Measurements from ENCODE around the gene TAF9B. TPM values are rescaled to one million over a fixed set of nuclear protein-coding genes. Genes with fewer than 3 reads are reported as not detected.

The TAF9B gene
- total RNA-seq, 3 donors from 2014 or later = 3.3 to 17.7 (median 8.5) TPM

DNA sequence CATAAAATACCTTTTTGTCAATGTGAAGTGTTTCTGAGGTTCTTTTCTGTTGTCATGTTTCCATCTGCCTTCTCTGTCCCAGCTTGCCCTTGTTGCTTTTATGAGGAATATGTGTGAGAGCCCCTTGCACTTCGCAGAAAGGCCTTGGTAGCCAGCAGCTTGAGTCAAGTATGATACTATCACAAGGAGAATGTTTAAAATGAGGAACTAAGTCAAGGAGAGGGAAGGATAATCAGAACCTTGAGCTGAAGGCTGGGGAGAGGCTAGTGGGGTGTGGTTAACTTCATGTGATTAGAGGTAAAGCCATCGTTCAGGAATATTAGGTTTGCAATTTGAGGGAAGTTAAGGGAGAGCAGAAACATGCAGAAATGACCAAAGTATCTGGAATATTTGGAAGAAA, 22.7 kb downstream of the TAF9B start:
- H3K36me3 ChIP-seq (ENCODE audit: low read depth) = peaks cover 3% of the 10 kb centered on the region
- ATAC-seq = no peak
- intact Hi-C loops (cut with DNase I, micrococcal nuclease) = no loop called here
- H3K4me3 ChIP-seq = no peak overlapping the region
- no peak for DNase-seq
- TF ChIP-seq, protein P1, sequence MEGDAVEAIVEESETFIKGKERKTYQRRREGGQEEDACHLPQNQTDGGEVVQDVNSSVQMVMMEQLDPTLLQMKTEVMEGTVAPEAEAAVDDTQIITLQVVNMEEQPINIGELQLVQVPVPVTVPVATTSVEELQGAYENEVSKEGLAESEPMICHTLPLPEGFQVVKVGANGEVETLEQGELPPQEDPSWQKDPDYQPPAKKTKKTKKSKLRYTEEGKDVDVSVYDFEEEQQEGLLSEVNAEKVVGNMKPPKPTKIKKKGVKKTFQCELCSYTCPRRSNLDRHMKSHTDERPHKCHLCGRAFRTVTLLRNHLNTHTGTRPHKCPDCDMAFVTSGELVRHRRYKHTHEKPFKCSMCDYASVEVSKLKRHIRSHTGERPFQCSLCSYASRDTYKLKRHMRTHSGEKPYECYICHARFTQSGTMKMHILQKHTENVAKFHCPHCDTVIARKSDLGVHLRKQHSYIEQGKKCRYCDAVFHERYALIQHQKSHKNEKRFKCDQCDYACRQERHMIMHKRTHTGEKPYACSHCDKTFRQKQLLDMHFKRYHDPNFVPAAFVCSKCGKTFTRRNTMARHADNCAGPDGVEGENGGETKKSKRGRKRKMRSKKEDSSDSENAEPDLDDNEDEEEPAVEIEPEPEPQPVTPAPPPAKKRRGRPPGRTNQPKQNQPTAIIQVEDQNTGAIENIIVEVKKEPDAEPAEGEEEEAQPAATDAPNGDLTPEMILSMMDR (IDR thresholded peaks at IDR 0.05) = no peak
- no peaks in the 10 kb centered on the region for H3K9me3 ChIP-seq
- H3K4me1 ChIP-seq (ENCODE audit: low read depth) = no peaks in the 10 kb centered on the region

DNA sequence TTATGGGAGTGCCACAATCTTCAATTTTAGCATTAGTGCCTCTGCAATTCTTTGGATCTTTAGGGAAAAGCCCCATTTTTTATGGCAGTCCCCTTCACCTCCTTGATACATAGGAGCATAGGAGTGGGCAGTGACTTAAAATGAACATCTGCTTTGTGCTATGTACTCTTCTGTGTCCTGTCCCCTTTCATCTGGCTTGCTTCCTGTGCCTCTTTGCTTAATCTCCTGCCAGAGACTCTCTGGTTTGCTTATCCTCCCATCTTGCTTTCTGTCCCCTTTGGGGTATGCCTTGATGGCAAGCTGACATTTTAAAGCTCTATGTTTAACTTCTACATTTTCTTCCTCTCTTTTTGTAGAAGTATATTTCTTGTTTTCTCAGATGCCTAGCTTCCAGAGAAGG, 23.1 kb downstream of the TAF9B start:
- H3K4me1 ChIP-seq (ENCODE audit: low read depth) = no peaks in the 10 kb centered on the region
- no peaks in the 10 kb centered on the region for H3K9me3 ChIP-seq

DNA sequence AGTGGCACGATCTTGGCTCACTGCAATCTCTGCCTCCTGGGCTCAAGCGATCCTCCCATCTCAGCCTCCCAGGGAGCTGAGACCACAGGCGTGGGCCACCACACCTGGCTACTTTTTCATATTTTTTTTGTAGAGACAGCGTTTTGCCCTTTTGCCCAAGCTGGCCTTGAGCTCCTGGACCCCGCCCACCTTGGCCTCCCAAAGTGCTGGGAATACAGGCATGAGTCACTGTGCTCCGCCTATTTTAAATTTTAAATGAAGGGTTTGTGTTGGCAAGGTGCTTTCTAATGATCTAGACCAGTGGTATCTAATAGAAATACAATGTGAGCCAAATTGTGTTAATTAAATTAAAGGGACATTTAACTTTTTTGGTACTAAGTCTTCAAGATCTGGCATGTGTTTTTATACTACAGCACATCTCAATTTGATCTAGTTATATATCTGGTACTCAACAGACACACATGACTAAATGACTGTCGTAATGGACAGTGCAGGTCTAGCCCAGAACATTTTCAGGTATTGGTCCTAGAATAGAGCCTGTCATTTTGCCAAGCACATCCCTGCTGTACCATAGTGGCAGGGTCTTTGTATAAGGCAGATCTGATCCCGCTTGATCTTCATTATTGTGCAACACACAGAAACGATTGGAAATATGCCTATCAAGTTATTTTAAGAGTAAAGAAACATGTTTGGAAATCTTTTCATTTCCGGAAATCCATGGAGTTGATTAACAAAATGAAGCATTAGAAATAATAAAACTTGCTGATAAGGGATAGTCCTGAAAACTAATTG, 28.1 kb downstream of the TAF9B start:
- DNase-seq = peak in 1 of 3 donors; percentile 16

More for the DNA sequence above, 23.1 kb downstream of the TAF9B start:
- TF ChIP-seq, protein P1 (IDR thresholded peaks at IDR 0.05) = no peak
- H3K4me3 ChIP-seq = no peak overlapping the region
- no peak for ATAC-seq
- no peak for DNase-seq
- H3K36me3 ChIP-seq (ENCODE audit: low read depth) = peaks cover 3% of the 10 kb centered on the region
- intact Hi-C loops (cut with DNase I, micrococcal nuclease) = no loop called here

DNA sequence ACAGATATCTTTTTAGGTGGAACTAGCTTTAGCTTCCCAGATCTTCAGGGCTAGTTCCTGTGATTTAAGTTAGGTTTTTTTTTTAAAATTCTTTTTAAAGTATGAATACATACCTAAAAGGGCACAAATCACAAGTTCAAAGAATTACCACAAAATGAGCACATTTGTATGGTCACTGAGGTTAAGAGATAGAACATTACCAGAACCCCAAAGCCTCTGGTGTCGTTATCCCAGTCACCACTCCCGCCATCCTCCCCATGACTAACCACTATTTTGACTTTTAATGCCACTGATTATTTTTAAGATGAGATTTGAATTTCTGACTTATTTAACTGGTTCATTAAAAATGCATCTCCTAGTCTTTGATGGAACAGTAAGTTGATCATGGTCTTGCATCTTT, 30.0 kb downstream of the TAF9B start:
- intact Hi-C loops (cut with DNase I, micrococcal nuclease) = no loop called here
- H3K36me3 ChIP-seq (ENCODE audit: low read depth) = peaks cover 3% of the 10 kb centered on the region

More for the DNA sequence above, 28.1 kb downstream of the TAF9B start:
- Histone ChIP-seq H3K4me1 (ENCODE audit: low read depth) (peaks cover 22% of the 10 kb centered on the region), H3K9me3 (no peaks in the 10 kb centered on the region), H3K36me3 (ENCODE audit: low read depth) (peaks cover 3% of the 10 kb centered on the region), H3K4me3 (no peak overlapping the region)
- intact Hi-C loops (cut with DNase I, micrococcal nuclease) = no loop called here
- peak; percentile 47 for ATAC-seq
- TF ChIP-seq, protein P1 (IDR thresholded peaks at IDR 0.05) = no peak

DNA sequence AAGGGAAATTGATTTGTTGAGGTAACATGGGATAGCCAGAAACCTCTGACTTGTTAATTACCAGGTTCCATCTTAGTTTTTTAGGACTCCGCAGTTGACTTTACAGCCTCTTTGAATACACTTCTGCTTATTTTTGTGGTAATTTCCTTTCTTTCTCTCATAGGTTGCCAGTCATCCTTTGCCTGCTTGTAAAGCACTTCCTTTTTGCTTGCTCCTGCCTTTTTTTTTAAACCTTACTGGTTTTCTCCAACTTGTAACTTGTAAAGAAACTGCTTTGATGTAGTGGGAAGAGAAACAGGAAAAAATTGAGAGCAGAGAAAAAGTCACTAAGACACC, 32.8 kb downstream of the TAF9B start:
- Histone ChIP-seq H3K36me3 (ENCODE audit: low read depth) (no peaks in the 10 kb centered on the region), H3K4me3 (no peak overlapping the region), H3K4me1 (ENCODE audit: low read depth) (peaks cover 25% of the 10 kb centered on the region), H3K9me3 (no peaks in the 10 kb centered on the region)
- ATAC-seq (no peak), DNase-seq (no peak)
- intact Hi-C loops (cut with DNase I, micrococcal nuclease) = no loop called here
- TF ChIP-seq, protein P1 (IDR thresholded peaks at IDR 0.05) = no peak

More for the DNA sequence above, 30.0 kb downstream of the TAF9B start:
- TF ChIP-seq, protein P1 (IDR thresholded peaks at IDR 0.05) = no peak
- no peak overlapping the region for H3K4me3 ChIP-seq
- no peaks in the 10 kb centered on the region for H3K9me3 ChIP-seq
- no peak for ATAC-seq
- peaks cover 25% of the 10 kb centered on the region for H3K4me1 ChIP-seq (ENCODE audit: low read depth)
- DNase-seq = no peak

Measured in mucosa of descending colon (tissue), 3 donors.